PC-3 (cell line): ENCODE results near the gene WBP4.

Experiments
- CTCF ChIP-seq: fragments of 300-600 bp; sonication (generic); conservative IDR thresholded peaks from 2 replicates; pipeline ENCODE4 v1.5.1; 2017; ENCODE audit warnings: antibody characterized with exemption, low read depth, mild to moderate bottlenecking, low read length
- EZH2 ChIP-seq: fragments of 300-600 bp; sonication (generic); IDR thresholded peaks from one replicate; pipeline ENCODE4 v1.6.1; 2017; ENCODE audit warnings: antibody characterized with exemption, mild to moderate bottlenecking, low read length; ENCODE audit not compliant: unreplicated experiment
- EZH2phosphoT487 ChIP-seq: fragments of 300-600 bp; sonication (generic); IDR thresholded peaks from 2 replicates; pipeline ENCODE4 v1.6.1; 2018; ENCODE audit warnings: mild to moderate bottlenecking, antibody characterized with exemption, low read length, borderline replicate concordance

GRCh38 chr13:41019011-41019487 is 42.3 kb upstream of the WBP4 start, which contains the start of gene ELF1:
- no peak for TF ChIP-seq CTCF
- no peak for TF ChIP-seq EZH2
- no peak for TF ChIP-seq EZH2phosphoT487
